HepG2 (cell line): ENCODE results near the gene THSD8. TPM values are rescaled to one million over a fixed set of nuclear protein-coding genes. Genes with fewer than 3 reads are reported as not detected.

Source experiments
- ATAD3A ChIP-seq: sonication (generic); formaldehyde crosslinking; IDR thresholded peaks from 2 replicates; pipeline ENCODE4 v1.4.0; 2020; ENCODE audit warnings: missing genetic modification reagents
- CENPX ChIP-seq: sonication (generic); formaldehyde crosslinking; IDR thresholded peaks from 2 replicates; pipeline ENCODE4 v1.9.0; 2021; ENCODE audit warnings: mild to moderate bottlenecking, missing genetic modification reagents, moderate library complexity
- HDAC2 ChIP-seq: sonication (generic); formaldehyde crosslinking; IDR thresholded peaks from 2 replicates; pipeline ENCODE4 v1.4.0; 2020; ENCODE audit warnings: missing genetic modification reagents
- HOXD1 ChIP-seq: sonication (generic); formaldehyde crosslinking; IDR thresholded peaks from 2 replicates; pipeline ENCODE4 v1.5.0; 2020; ENCODE audit warnings: missing genetic modification reagents
- LRRFIP1 ChIP-seq: sonication (generic); formaldehyde crosslinking; conservative IDR thresholded peaks from 2 replicates; pipeline ENCODE4 v1.4.0; 2020; ENCODE audit warnings: missing genetic modification reagents
- ZFP1 ChIP-seq: IDR thresholded peaks from 2 replicates; pipeline ENCODE4 v1.6.1; 2016
- ZHX2 ChIP-seq, 2 experiments: sonication (generic) in 1 of 2; formaldehyde crosslinking in 1 of 2; IDR thresholded peaks; 2 replicates each; pipeline versions ENCODE4 v1.6.1 to v1.9.0; 2014 to 2022; ENCODE audit warnings: antibody characterized with exemption in 1 of 2, borderline replicate concordance in 1 of 2, inconsistent platforms in 1 of 2, low read depth in 1 of 2, missing genetic modification reagents in 1 of 2
- ZNF124 ChIP-seq: sonication (generic); formaldehyde crosslinking; IDR thresholded peaks from 2 replicates; pipeline ENCODE4 v1.4.0; 2020; ENCODE audit warnings: missing genetic modification reagents
- ZNF709 ChIP-seq: sonication (generic); formaldehyde crosslinking; IDR thresholded peaks from 2 replicates; pipeline ENCODE4 v1.5.0; 2020; ENCODE audit warnings: mild to moderate bottlenecking, missing genetic modification reagents
- ZNF740 ChIP-seq: sonication (generic); formaldehyde crosslinking; IDR thresholded peaks from 2 replicates; pipeline ENCODE4 v1.4.0; 2020; ENCODE audit warnings: missing genetic modification reagents
- ZNF768 ChIP-seq: sonication (generic); formaldehyde crosslinking; IDR thresholded peaks from 2 replicates; pipeline ENCODE4 v1.4.0; 2020; ENCODE audit warnings: missing genetic modification reagents
- ZNF879 ChIP-seq: sonication (generic); formaldehyde crosslinking; IDR thresholded peaks from 2 replicates; pipeline ENCODE4 v1.8.1; 2023; ENCODE audit warnings: missing genetic modification reagents
- polyA plus RNA-seq, 8 experiments: library from polyadenylated mRNA; depleted of rRNA in 3 of 8; stranded (reverse) in 7 of 8; unstranded in 1 of 8; fragments of >200 nt; fragmentation: Illumina TruSeq in 4 of 8; extraction: Trizol in 4 of 8; gene quantifications; 2 replicates each; pipeline versions ENCODE4 v1.2.1 to v1.2.3, GENCODE V29; 2011 to 2016; ENCODE audit warnings: low read depth in 4 of 8, missing spikeins in 1 of 8, mixed read lengths in 1 of 8; ENCODE audit not compliant: insufficient read depth in 1 of 8
- total RNA-seq, 5 experiments: library from RNA; depleted of rRNA; stranded (reverse); fragments of >200 nt; fragmentation: Illumina TruSeq; extraction: Trizol; gene quantifications; 2 replicates each; pipeline ENCODE4 v1.2.3, GENCODE V29; 2016; ENCODE audit warnings: low read depth in 1 of 5
- TF ChIP-seq, protein P1 (sequence below): sonication (generic); formaldehyde crosslinking; IDR thresholded peaks from 2 replicates; pipeline ENCODE4 v1.4.0; 2020; ENCODE audit warnings: missing genetic modification reagents, borderline replicate concordance
- TF ChIP-seq, protein P2 (sequence below): sonication (generic); formaldehyde crosslinking; IDR thresholded peaks from 2 replicates; pipeline ENCODE4 v1.5.0; 2020; ENCODE audit warnings: missing genetic modification reagents

Gene THSD8
- total and polyA plus RNA-seq, 2 of the 13 experiments (the other 11 are each of a cell fraction or from before 2014, with no cell fraction given), result 4.8 to 14.9 TPM

DNA sequence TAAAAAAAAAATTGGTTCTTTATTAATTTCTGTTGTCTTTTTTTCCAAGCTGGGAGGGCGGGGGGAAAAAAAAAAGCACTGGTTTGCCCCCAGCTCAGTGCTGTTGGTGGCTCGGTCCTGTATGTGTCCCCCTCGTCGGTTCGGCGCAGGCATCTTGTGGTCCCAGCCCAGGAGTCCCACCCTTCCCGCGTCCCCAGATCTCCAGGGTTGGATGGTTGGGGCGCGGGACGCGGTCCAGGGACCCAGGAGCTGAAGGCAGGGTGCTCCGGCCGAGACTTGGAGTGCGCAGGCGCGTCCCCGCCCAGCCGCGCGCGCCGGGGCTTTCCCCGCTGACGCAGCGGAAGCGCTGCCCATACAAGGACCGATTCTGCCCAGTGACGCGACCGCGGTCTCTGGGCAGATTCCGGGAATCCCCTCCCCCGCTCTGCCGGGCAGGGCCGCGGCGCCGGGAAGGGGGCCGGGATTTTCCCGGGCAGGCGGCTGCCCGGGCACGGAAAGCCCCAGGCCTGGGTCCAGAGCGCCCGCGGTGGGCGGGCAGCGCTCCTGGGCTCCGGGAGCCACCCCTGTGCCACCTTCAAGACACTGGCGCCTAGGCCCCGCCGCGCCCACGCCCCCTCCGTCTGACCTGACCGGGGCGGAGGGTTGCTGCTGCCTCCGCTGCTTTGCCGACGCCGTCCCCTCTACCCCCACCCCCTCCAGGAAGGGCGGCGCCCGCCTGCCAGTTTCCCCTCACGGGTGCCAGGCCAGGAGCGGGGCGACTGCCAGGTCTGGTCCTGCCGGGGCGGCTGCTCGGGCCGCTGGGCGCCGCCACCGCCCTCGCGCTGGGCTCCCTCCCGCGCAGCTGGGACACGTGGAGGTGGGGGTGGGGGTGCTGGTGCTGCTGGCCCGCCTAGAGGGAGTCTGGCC is 8.3 kb upstream of the THSD8 start (continued):
- TF ChIP-seq ZHX2 (IDR thresholded peaks at IDR 0.05; ENCODE audit: low read depth), result 0 out of 2 replicates have a peak, but pooled peaks have one; percentile 20
- TF ChIP-seq ZHX2 (CRISPR knock-in tag; IDR thresholded peaks at IDR 0.05; ENCODE audit: borderline replicate concordance), result no peak
- TF ChIP-seq, protein P1, sequence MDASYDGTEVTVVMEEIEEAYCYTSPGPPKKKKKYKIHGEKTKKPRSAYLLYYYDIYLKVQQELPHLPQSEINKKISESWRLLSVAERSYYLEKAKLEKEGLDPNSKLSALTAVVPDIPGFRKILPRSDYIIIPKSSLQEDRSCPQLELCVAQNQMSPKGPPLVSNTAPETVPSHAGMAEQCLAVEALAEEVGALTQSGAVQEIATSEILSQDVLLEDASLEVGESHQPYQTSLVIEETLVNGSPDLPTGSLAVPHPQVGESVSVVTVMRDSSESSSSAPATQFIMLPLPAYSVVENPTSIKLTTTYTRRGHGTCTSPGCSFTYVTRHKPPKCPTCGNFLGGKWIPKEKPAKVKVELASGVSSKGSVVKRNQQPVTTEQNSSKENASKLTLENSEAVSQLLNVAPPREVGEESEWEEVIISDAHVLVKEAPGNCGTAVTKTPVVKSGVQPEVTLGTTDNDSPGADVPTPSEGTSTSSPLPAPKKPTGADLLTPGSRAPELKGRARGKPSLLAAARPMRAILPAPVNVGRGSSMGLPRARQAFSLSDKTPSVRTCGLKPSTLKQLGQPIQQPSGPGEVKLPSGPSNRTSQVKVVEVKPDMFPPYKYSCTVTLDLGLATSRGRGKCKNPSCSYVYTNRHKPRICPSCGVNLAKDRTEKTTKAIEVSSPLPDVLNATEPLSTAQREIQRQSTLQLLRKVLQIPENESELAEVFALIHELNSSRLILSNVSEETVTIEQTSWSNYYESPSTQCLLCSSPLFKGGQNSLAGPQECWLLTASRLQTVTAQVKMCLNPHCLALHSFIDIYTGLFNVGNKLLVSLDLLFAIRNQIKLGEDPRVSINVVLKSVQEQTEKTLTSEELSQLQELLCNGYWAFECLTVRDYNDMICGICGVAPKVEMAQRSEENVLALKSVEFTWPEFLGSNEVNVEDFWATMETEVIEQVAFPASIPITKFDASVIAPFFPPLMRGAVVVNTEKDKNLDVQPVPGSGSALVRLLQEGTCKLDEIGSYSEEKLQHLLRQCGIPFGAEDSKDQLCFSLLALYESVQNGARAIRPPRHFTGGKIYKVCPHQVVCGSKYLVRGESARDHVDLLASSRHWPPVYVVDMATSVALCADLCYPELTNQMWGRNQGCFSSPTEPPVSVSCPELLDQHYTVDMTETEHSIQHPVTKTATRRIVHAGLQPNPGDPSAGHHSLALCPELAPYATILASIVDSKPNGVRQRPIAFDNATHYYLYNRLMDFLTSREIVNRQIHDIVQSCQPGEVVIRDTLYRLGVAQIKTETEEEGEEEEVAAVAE (CRISPR knock-in tag), result no peak; the same call in 1 of the 2 replicates
- TF ChIP-seq ZFP1 (CRISPR knock-in tag), result no peak
- TF ChIP-seq ZNF879 (CRISPR knock-in tag), result no peak
- no peak for TF ChIP-seq ZNF740
- TF ChIP-seq LRRFIP1 (CRISPR knock-in tag), result no peak
- no peak for TF ChIP-seq ZNF124
- TF ChIP-seq ZNF709, result 0 out of 2 replicates have a peak, but pooled peaks have one; percentile 66
- TF ChIP-seq ATAD3A (CRISPR knock-in tag), result no peak
- no peak for TF ChIP-seq CENPX
- peak; percentile 15; the same call in 1 of the 2 replicates for TF ChIP-seq HDAC2
- TF ChIP-seq HOXD1 (CRISPR knock-in tag), result no peak; the same call in 1 of the 2 replicates
- TF ChIP-seq, protein P2, sequence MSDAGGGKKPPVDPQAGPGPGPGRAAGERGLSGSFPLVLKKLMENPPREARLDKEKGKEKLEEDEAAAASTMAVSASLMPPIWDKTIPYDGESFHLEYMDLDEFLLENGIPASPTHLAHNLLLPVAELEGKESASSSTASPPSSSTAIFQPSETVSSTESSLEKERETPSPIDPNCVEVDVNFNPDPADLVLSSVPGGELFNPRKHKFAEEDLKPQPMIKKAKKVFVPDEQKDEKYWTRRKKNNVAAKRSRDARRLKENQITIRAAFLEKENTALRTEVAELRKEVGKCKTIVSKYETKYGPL (CRISPR knock-in tag), result no peak
- no peak; the same call in none of the 2 replicates for TF ChIP-seq ZNF768 (CRISPR knock-in tag)
